Measurements from ENCODE around the gene CLEC18A.
"Not testable (repeated sequence)": the region's sequence is repeated elsewhere in the genome, so short reads cannot be mapped to it uniquely, and the experiment has no call there.

The CLEC18A gene

DNA sequence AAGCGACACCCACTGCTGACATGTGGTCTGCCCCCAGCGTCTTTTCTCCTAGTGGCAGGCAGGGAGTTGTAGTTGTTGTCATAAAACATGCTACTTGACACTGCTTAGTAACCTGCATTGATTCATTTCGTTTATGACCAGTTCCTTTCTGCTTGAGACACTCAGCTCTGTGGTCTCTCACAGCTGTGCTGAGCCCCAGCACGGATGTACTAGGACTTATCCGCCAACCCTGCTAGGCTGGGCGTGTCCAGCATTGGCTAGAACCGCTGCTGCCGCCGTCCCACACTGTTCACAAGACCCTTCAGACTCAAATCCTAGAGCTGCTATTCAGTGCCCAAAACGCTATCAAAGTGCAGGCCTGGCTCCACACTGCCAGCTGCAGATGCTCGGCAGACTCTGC, 60.0 kb downstream of the CLEC18A start:
- DNase-seq; intact Hi-C loops (cut with DNase I): not testable (repeated sequence)

DNA sequence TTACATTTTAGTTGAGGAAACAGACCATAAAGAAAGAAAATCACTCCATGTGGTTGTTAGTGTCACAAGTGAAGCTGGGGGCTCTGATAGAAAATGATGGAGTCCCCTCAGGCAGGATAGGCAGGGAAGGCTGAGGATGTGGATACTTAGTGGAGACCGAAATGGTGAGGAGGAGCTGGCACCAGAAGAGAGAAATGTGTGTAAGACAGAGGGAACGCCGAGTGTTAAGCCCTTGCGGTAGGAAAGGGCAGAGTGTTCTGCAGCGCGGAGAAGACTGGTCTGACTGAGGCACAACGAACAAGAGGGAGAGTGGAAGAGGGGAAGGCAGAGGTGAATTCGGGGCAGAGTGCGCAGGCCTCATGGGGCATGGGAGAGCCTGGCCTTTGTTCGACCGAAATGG, 61.2 kb downstream of the CLEC18A start:
- intact Hi-C loops (cut with DNase I), result not testable (repeated sequence)

DNA sequence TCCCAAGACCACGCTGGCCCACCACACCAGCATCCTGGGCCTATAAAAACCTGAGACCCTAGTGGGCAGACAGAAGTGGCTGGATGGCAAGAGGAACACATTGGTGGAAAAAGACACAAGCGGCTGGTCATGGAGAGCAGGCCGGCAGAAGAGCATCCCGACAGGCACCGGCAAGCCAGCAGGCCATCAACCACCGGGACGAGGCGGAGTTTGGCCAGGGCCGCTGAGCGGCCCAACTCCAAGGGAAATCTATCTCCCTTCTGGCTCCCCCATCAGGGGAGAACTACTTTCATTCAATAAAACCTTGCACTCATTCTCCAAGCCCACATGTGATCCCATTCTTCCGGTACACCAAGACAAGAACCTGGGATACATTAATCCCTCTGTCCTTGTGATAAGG, 61.8 kb downstream of the CLEC18A start:
- DNase-seq; intact Hi-C loops (cut with DNase I): not testable (repeated sequence)

More for the DNA sequence above, 61.2 kb downstream of the CLEC18A start:
- DNase-seq, result not testable (repeated sequence)

Data from posterior cingulate gyrus (tissue), 11 donors.